Uterus (tissue), 4 donors: ENCODE data around the gene KRT33A. TPM values are rescaled to one million over a fixed set of nuclear protein-coding genes. Genes with fewer than 3 reads are reported as not detected.

ENCODE experiments used
- DNase-seq, 2 donors: peaks; one replicate each; pipeline ENCODE4 v3.0.0-alpha.2; 2019 to 2020
- H3K27ac ChIP-seq, 2 donors: fragments of 200-600 bp; sonication (generic); 1 replicate in 1 of 2; 2 replicates in 1 of 2; pipeline ENCODE4 v1.5.1; 2016 to 2018
- H3K27me3 ChIP-seq, 2 donors: fragments of 200-600 bp; sonication (generic); one replicate each; pipeline ENCODE4 v1.5.1; 2018 to 2019; ENCODE audit warnings: control low read depth in 1 of 2
- H3K36me3 ChIP-seq, 2 donors: fragments of 200-600 bp; sonication (generic); one replicate each; pipeline ENCODE4 v1.5.1; 2019; ENCODE audit warnings: control low read depth in 1 of 2
- H3K4me1 ChIP-seq, 2 donors: fragments of 200-600 bp; sonication (generic); one replicate each; pipeline ENCODE4 v1.5.1; 2018 to 2019; ENCODE audit warnings: control low read depth in 1 of 2
- H3K4me3 ChIP-seq, 2 donors: fragments of 200-600 bp; sonication (generic); 1 replicate in 1 of 2; 2 replicates in 1 of 2; pipeline ENCODE4 v1.5.1; 2018 to 2019; ENCODE audit warnings: mild to moderate bottlenecking in 1 of 2
- H3K9me3 ChIP-seq, 2 donors: fragments of 200-600 bp; sonication (generic); one replicate each; pipeline ENCODE4 v1.5.1; 2019; ENCODE audit warnings: control low read depth in 1 of 2
- CTCF ChIP-seq, 4 experiments: fragments of 200-600 bp in 2 of 4; fragments of 450-650 bp in 2 of 4; sonication (generic) in 2 of 4; IDR thresholded peaks; one replicate each; pipeline ENCODE4 v1.5.1; 2016 to 2019; ENCODE audit warnings: antibody characterized with exemption in 4 of 4, mild to moderate bottlenecking in 2 of 4, moderate library complexity in 1 of 4
- POLR2A ChIP-seq, 2 donors: fragments of 450-650 bp; IDR thresholded peaks; one replicate each; pipeline ENCODE4 v1.6.1; 2016; ENCODE audit warnings: antibody characterized with exemption in 2 of 2, mild to moderate bottlenecking in 1 of 2, moderate library complexity in 1 of 2
- intact Hi-C: fragments of 100-400 bp; cut with DNase I; formaldehyde crosslinking; loops from one replicate; pipeline ENCODE4 v1.15.1; 2023; ENCODE audit warnings: low total_unique reads
- total RNA-seq, 4 donors: library from RNA; depleted of rRNA in 3 of 4; stranded (reverse); fragments of >200 nt in 3 of 4; gene quantifications; one replicate each; pipeline versions ENCODE4 v1.1.0 to v1.2.4, GENCODE V29; 2014 to 2023
- donor health status: DM: yes; HTN: yes; CAD: no.

The KRT33A gene
- total RNA-seq, 4 donors from 2014 or later = not detected

GRCh38 chr17:41393826-41394225 is 43.2 kb upstream of the KRT33A start:
- H3K27ac ChIP-seq = no peak overlapping the region
- no peaks in the 10 kb centered on the region for H3K36me3 ChIP-seq
- no peak for TF ChIP-seq POLR2A (IDR thresholded peaks at IDR 0.05)
- H3K4me3 ChIP-seq = no peak overlapping the region
- DNase-seq = no peak
- intact Hi-C loops = no loop called here
- H3K27me3 ChIP-seq = no peaks in the 10 kb centered on the region
- H3K9me3 ChIP-seq = no peaks in the 10 kb centered on the region
- no peaks in the 10 kb centered on the region for H3K4me1 ChIP-seq

GRCh38 chr17:41393294-41393693 is 42.7 kb upstream of the KRT33A start:
- no peaks in the 10 kb centered on the region for H3K4me1 ChIP-seq
- no peaks in the 10 kb centered on the region for H3K36me3 ChIP-seq
- no peak for DNase-seq
- no peak overlapping the region for H3K4me3 ChIP-seq
- intact Hi-C loops = no loop called here
- TF ChIP-seq CTCF (IDR thresholded peaks at IDR 0.05) (no peak), POLR2A (IDR thresholded peaks at IDR 0.05) (no peak)
- H3K27me3 ChIP-seq = no peaks in the 10 kb centered on the region
- H3K27ac ChIP-seq = no peak overlapping the region
- H3K9me3 ChIP-seq = no peaks in the 10 kb centered on the region

- Histone ChIP-seq H3K4me3 (no peak overlapping the region), H3K27ac (no peak overlapping the region), H3K27me3 (no peaks in the 10 kb centered on the region), H3K36me3 (no peaks in the 10 kb centered on the region), H3K9me3 (no peaks in the 10 kb centered on the region), H3K4me1 (no peaks in the 10 kb centered on the region)
- intact Hi-C loops = no loop called here
- no peak for TF ChIP-seq CTCF (IDR thresholded peaks at IDR 0.05)
- no peak for TF ChIP-seq POLR2A (IDR thresholded peaks at IDR 0.05)
- no peak for DNase-seq
Measured at GRCh38 chr17:41392278-41392677, 41.6 kb upstream of the KRT33A start.

GRCh38 chr17:41391535-41391934 is 40.9 kb upstream of the KRT33A start:
- Histone ChIP-seq H3K27ac (no peak overlapping the region), H3K4me1 (no peaks in the 10 kb centered on the region), H3K27me3 (no peaks in the 10 kb centered on the region), H3K36me3 (no peaks in the 10 kb centered on the region), H3K9me3 (peaks cover 0 to 1% of the 10 kb centered on the region in 2 donors), H3K4me3 (no peak overlapping the region)
- DNase-seq = no peak
- intact Hi-C loops = no loop called here
- no peak for TF ChIP-seq POLR2A (IDR thresholded peaks at IDR 0.05)
- no peak for TF ChIP-seq CTCF (IDR thresholded peaks at IDR 0.05)

- TF ChIP-seq CTCF (IDR thresholded peaks at IDR 0.05) (no peak), POLR2A (IDR thresholded peaks at IDR 0.05) (no peak)
Measured at GRCh38 chr17:41390411-41390938, 39.8 kb upstream of the KRT33A start.

GRCh38 chr17:41387670-41388069 is 37.0 kb upstream of the KRT33A start:
- Histone ChIP-seq H3K4me1 (no peaks in the 10 kb centered on the region), H3K27me3 (no peaks in the 10 kb centered on the region), H3K36me3 (no peaks in the 10 kb centered on the region), H3K4me3 (no peak overlapping the region), H3K9me3 (peaks cover 0 to 3% of the 10 kb centered on the region in 2 donors), H3K27ac (no peak overlapping the region)
- TF ChIP-seq POLR2A (IDR thresholded peaks at IDR 0.05) (no peak), CTCF (IDR thresholded peaks at IDR 0.05) (no peak)
- intact Hi-C loops = no loop called here
- no peak for DNase-seq

More at GRCh38 chr17:41390411-41390938, 39.8 kb upstream of the KRT33A start:
- H3K27ac ChIP-seq = no peak overlapping the region
- peaks cover 0 to 3% of the 10 kb centered on the region in 2 donors for H3K9me3 ChIP-seq
- H3K4me1 ChIP-seq = no peaks in the 10 kb centered on the region
- no peaks in the 10 kb centered on the region for H3K36me3 ChIP-seq
- intact Hi-C loops = no loop called here
- H3K4me3 ChIP-seq = no peak overlapping the region
- DNase-seq = no peak
- H3K27me3 ChIP-seq = no peaks in the 10 kb centered on the region
